Effector CD8-positive, alpha-beta T cell (primary cell): ENCODE results near the gene ISG15.
"Not testable (repeated sequence)": the region's sequence is repeated elsewhere in the genome, so short reads cannot be mapped to it uniquely, and the experiment has no call there.

Experiments
- DNase-seq: peaks from one replicate; lab custom pipeline; 2025; lab: John Stamatoyannopoulos, UW

The ISG15 gene

GRCh38 chr1:994546-994945 lies 18.8 kb upstream of the ISG15 start:
- not testable (repeated sequence) for DNase-seq

GRCh38 chr1:995665-996633 lies 17.3 kb upstream of the ISG15 start:
- no peak for DNase-seq

- no peak for DNase-seq
Observed at GRCh38 chr1:996851-997712, 16.2 kb upstream of the ISG15 start.

GRCh38 chr1:997713-997992 lies 15.6 kb upstream of the ISG15 start:
- DNase-seq = no peak

- DNase-seq = no peak
Observed at GRCh38 chr1:997993-998744, 15.1 kb upstream of the ISG15 start.

DNA sequence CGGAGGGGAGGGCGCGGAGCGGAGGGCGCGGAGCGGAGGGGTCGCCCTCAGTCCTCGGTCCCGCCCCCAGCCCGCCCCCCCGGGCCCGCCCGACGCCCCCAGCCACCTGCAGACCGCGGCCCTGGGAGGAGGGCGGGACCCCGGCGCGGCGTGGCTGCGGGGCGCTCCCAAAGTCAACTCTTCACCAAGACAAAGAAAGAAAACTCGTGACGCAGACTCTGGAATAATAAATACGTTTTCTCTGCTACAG lies 14.6 kb upstream of the ISG15 start:
- no peak for DNase-seq

DNA sequence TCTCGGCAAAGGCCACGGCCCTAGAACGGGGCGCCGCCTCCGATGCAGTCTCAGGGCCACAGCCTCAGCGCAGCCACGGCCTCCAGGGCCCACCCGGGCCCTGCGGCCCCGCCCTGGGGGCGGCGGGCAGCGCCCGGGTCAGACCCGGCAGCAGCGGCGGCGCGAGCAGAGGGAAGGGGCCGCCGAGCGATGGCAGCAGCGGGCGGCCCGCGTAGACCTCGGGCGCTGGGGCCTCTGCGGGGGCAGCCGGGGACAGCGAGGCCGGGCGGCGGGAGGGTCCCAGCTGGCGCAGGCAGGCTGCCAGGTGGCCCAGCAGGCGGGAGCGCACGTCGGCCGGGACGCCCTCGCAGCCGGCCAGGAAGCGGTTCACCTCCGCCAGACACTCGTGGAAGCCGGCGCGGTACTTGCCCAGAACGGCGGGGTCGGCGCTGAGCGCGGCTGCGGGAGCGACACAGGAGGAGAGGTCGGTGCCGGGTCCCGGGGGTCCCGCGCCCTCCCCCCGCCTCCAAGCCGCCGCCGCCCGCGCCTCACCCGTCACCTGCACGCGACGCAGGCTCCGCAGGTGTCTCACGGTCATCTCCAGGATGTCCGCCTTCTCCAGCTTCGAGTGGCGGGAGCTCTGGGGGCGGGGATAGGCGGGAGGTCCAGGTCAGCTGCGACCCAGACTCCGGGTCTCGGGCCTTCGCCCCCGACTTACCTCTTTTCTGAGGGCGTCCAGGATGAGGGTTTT lies 14.1 kb upstream of the ISG15 start:
- no peak for DNase-seq

DNA sequence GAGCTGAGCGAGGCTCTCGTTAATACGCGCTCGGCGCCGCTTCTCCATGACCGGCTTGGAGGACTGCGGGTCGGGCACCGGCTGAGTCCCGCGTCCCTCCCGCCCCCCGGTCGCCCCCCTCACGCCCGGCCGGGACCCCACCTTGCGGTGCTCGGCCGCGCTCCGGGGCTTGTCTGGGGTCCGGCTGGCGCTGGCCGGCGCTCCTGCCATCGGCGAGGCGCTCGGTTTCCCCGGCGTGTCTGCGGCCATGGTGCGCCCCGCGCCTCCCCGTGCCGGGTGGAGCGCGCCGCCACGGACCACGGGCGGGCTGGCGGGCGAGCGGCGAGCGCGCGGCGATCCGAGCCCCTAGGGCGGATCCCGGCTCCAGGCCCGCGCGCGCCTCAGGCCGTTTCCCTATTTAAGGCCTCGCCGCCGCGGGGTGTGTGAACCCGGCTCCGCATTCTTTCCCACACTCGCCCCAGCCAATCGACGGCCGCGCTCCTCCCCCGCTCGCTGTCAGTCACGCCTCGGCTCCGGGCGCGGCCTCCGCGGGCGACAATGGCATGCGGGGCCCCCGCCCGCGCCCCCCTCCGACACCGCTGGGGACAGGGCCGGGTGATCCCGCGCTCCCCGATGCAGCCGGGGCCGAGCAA lies 13.5 kb upstream of the ISG15 start, which contains the start of gene HES4:
TSS of gene HES4 (minus strand) at position 373 of the 632 bp plus-strand sequence. CDS start at position 249, 124 bp downstream.
- DNase-seq = peak; percentile 35

DNA sequence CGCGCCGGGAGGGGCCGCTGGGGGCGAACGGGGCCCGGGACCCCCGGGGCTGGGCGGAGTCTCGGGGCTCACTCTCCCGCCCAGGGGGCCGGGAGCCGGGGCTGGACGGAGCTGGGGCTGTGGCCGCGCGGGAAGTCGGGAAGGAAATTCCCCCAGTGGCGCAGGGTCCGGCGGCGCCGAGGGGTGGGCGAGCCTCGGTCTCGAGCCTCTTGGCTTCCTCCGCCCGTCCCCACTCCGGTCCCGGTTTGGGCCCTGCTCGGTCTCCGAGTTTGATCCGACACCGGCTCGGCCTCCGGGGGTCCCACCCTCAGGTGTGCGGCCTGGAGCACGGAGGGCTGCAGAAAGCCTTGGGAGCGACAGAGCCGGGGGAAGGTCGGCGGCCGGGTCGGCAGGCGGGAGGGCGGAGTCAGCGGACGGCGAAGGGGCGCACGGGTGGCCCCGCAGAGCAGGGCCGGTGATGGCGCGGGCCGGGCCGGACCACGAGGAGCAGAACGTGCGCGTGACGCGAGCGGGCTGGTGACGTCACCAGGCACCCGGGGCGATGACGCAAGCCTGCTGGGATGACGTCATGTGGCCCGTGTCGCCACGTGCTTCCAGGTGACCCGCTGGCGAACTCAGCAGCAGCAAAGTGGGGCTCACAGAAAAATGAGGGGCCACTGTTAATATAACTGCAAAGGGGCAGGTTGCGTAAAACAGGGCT lies 12.8 kb upstream of the ISG15 start:
- DNase-seq = peak; percentile 48

GRCh38 chr1:1001057-1001783 lies 12.1 kb upstream of the ISG15 start:
- DNase-seq = no peak

DNA sequence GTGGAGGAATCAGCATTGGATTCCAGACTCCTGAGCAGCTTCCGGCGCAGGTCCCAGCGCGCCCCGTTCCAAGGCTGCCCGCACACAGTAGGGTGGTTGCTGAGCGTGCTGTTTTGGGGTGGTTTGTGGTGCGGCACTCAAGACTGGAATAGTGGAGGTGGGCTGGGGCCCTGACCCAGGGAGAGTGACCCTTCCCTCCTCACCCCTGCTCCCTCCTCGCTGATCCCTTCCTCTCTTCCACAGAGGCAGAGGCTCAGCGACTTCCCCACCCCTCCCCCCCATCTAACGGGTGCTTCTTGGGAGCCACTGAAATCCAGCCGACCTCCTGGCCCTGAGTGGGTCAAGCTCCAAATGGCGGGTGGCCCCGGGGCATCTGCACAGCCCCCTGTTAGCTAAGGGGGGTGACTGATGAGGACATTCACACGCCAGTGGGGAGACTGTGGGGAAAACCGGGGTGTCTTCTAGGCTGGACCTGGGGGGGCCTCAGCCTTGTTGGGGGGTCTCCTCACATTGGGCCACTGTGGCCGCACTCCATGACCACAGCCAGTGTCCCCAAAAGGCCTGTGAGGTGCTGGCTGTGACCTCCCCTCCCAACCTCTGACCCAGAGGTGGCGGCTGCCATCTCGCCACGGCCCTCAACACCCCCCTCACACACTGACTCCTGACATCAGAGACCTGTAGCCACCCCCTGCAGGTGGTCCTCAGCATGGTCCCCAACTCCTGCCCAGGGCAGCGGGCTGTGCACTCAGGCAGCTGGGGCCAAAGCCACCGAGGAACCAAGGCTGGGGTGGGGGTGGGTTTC lies 9.5 kb upstream of the ISG15 start:
- no peak for DNase-seq

GRCh38 chr1:1004420-1004779 lies 8.9 kb upstream of the ISG15 start:
- no peak for DNase-seq

GRCh38 chr1:1004780-1005697 lies 8.3 kb upstream of the ISG15 start:
- no peak for DNase-seq

- DNase-seq = no peak
Observed at GRCh38 chr1:1005774-1006304, 7.5 kb upstream of the ISG15 start.

GRCh38 chr1:1006305-1007159 lies 6.8 kb upstream of the ISG15 start:
- DNase-seq = no peak

DNA sequence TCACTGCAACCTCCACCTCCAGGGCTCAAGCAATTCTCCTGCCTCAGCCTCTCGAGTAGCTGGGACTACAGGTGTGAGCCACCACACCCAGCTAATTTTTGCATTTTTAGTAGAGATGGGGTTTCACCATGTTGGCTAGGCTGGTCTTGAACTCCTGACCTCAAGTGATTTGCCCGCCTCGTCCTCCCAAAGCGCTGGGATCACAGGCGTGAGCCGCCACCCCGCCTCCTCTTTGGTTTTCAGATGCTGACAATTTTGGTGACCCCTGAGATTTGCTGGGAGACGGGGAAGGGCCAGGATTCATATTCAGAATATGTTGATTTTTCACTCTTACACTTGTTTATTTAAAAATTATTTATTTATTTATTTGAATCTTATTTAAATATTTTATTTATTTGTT lies 3.2 kb upstream of the ISG15 start:
- not testable (repeated sequence) for DNase-seq
